Measurements from ENCODE around the gene CDON.

- TF ChIP-seq CTCF (IDR thresholded peaks at IDR 0.05) (peak; percentile 66 to 79 (median 73)), POLR2A (IDR thresholded peaks at IDR 0.05) (no peak)
These were observed 139.6 kb downstream of the CDON start for GRCh38 chr11:125923012-125923579.
